Measurements from ENCODE around the gene SAMD4B.

DNA sequence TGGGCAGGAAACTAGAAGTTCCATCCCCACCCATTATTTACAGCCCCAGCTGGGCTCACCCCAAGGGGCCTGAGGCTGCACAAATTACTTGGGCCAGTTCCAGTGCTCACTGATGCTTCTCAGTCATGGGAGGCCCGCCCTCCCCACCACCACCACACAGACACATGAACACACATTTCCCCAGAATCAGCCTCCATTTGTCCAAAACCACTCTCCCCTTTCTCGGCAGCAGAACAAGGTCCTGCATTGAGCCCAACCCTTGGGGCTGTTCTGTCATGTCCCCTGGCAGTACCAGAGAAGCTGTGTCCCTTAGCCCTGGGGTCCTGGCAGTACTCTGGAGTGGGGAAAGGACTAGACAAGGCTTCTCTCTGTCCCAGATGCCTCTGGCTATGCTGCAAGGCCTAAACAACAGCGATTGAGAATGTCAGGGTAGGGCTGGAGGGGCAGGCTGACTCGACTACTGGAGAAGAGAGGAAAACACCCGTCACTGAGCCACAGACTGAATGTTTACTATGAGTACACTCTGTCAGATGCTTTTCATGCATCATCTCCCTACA, 21.8 kb downstream of the SAMD4B start:
- TF ChIP-seq, protein P1, sequence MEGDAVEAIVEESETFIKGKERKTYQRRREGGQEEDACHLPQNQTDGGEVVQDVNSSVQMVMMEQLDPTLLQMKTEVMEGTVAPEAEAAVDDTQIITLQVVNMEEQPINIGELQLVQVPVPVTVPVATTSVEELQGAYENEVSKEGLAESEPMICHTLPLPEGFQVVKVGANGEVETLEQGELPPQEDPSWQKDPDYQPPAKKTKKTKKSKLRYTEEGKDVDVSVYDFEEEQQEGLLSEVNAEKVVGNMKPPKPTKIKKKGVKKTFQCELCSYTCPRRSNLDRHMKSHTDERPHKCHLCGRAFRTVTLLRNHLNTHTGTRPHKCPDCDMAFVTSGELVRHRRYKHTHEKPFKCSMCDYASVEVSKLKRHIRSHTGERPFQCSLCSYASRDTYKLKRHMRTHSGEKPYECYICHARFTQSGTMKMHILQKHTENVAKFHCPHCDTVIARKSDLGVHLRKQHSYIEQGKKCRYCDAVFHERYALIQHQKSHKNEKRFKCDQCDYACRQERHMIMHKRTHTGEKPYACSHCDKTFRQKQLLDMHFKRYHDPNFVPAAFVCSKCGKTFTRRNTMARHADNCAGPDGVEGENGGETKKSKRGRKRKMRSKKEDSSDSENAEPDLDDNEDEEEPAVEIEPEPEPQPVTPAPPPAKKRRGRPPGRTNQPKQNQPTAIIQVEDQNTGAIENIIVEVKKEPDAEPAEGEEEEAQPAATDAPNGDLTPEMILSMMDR (conservative IDR thresholded peaks at IDR 0.05 in 1 of 2, IDR thresholded peaks at IDR 0.05 in 1 of 2; ENCODE audit: low read depth in 1 of 2, low read length in 2 of 2), result no peak
- no peak for TF ChIP-seq EZH2 (IDR thresholded peaks at IDR 0.05; ENCODE audit: low read length, missing control alignments)

All from fibroblast of lung (primary cell).